ENCODE measurements around the gene POU6F2. TPM values are rescaled to one million over a fixed set of nuclear protein-coding genes. Genes with fewer than 3 reads are reported as not detected.
"Not testable (repeated sequence)": the region's sequence is repeated elsewhere in the genome, so short reads cannot be mapped to it uniquely, and the experiment has no call there.

The POU6F2 gene
- total RNA-seq, 4 donors from 2014 or later, result 0.31 to 0.66 TPM; not detected in 2

DNA sequence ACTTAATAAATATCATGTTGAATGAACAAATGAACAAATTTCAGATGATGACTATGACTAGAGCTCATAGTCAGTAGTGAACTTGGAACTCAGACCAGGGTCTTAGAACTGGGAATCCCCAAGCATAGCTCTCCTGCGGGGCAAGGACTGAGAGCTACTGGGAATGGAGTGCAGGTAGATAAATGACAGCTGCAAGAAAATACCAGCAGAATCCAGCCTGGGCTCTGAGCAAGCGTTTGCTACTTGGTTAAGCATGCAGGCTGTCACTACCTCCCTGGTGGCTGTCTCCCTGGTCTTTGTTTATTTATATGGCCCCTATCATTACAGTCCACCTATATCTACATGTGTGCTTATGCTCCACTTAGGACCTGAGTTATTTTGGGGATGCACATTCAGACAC, 208.4 kb downstream of the POU6F2 start:
- ATAC-seq, result no peak
- Histone ChIP-seq H3K27ac (no peak overlapping the region), H3K36me3 (no peaks in the 10 kb centered on the region), H3K9me3 (no peaks in the 10 kb centered on the region), H3K4me1 (no peaks in the 10 kb centered on the region), H3K27me3 (no peaks in the 10 kb centered on the region), H3K4me3 (no peak overlapping the region)
- WGBS, 2 donors (ENCODE audit: low coverage in 1 of 2), result 36 to 49% methylated on average over 2 of the region's 2 CpGs
- TF ChIP-seq POLR2A (IDR thresholded peaks at IDR 0.05), result no peak
- TF ChIP-seq, protein P1, sequence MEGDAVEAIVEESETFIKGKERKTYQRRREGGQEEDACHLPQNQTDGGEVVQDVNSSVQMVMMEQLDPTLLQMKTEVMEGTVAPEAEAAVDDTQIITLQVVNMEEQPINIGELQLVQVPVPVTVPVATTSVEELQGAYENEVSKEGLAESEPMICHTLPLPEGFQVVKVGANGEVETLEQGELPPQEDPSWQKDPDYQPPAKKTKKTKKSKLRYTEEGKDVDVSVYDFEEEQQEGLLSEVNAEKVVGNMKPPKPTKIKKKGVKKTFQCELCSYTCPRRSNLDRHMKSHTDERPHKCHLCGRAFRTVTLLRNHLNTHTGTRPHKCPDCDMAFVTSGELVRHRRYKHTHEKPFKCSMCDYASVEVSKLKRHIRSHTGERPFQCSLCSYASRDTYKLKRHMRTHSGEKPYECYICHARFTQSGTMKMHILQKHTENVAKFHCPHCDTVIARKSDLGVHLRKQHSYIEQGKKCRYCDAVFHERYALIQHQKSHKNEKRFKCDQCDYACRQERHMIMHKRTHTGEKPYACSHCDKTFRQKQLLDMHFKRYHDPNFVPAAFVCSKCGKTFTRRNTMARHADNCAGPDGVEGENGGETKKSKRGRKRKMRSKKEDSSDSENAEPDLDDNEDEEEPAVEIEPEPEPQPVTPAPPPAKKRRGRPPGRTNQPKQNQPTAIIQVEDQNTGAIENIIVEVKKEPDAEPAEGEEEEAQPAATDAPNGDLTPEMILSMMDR (IDR thresholded peaks at IDR 0.05), result no peak
- TF ChIP-seq POLR2AphosphoS5 (IDR thresholded peaks at IDR 0.05), result no peak
- no peak for TF ChIP-seq EP300 (IDR thresholded peaks at IDR 0.05)

DNA sequence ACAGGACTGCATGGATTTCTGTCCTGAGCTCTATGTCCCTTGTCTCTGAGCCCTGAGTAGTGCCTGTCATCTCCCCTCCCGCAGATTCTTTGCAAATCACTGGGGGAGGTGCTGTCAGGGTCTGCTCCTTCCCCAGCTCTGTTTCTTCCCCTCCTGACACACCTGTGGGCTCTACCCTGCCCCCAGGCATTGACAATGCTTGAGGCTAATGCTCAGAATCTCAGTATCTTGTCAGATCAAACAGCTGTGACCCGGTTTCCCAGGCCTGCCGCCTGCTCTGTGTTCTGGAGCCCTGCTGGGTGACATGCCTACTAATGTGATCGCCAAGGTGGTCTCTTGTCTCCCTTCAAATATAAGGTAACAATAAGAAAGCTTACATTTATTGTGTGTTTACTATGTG, 209.0 kb downstream of the POU6F2 start:
- no peak for ATAC-seq
- Histone ChIP-seq H3K9me3 (no peaks in the 10 kb centered on the region), H3K4me1 (no peaks in the 10 kb centered on the region), H3K27me3 (no peaks in the 10 kb centered on the region), H3K27ac (no peak overlapping the region), H3K36me3 (no peaks in the 10 kb centered on the region), H3K4me3 (no peak overlapping the region)
- TF ChIP-seq, protein P1 (IDR thresholded peaks at IDR 0.05), result no peak
- TF ChIP-seq EP300 (IDR thresholded peaks at IDR 0.05) (no peak), POLR2A (IDR thresholded peaks at IDR 0.05) (no peak), POLR2AphosphoS5 (IDR thresholded peaks at IDR 0.05) (no peak)
- 38 to 65% methylated on average over 4 of the region's 4 CpGs for WGBS, 2 donors (ENCODE audit: low coverage in 1 of 2)

DNA sequence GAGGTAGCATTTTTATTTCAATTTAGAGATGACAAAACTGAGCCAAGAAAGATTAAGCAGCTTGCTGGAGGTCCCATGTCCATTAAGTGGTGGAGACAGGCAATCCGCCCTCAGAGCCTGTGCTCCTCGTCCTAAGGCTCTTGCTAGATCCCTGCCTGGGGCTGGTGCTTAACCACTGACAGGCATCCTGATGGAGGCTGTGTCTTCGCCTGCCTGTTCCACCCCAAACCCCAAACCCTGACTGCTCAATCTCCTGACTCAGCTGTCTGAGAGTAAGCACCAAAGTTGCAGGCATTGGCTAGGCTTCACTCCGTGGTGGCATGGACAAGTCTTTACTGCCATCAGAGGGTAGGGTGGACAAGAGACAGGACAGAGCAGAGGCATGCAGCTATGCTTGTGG, 209.4 kb downstream of the POU6F2 start:
- TF ChIP-seq, protein P1 (IDR thresholded peaks at IDR 0.05), result no peak
- TF ChIP-seq EP300 (IDR thresholded peaks at IDR 0.05), result no peak
- no peak for TF ChIP-seq POLR2A (IDR thresholded peaks at IDR 0.05)
- no peak for TF ChIP-seq POLR2AphosphoS5 (IDR thresholded peaks at IDR 0.05)
- 31 to 37% methylated on average over 2 to 4 of the region's 4 CpGs for WGBS, 2 donors (ENCODE audit: low coverage in 1 of 2)
- no peak for ATAC-seq

DNA sequence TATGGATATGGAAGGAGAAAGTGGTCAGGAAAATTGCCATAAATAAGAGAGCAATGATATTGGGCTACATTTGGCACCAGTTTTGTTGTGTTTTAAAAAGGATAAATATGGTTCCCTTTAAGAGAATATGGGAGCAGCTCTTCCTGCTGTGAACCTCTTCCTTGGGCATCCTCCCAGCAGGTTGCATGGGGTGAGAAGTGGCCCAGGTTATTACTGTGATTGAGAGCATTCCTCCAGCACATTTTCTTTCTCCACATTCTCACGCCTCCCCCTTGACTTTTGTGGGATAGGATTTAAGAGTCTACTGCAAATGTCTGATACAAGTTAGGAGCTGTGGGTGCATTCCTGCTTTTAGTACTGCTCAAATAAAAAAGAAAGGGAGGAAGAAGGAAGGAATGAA, 214.8 kb downstream of the POU6F2 start:
- Histone ChIP-seq H3K27ac (no peak overlapping the region), H3K36me3 (no peaks in the 10 kb centered on the region), H3K27me3 (no peaks in the 10 kb centered on the region), H3K4me1 (no peaks in the 10 kb centered on the region), H3K9me3 (no peaks in the 10 kb centered on the region), H3K4me3 (no peak overlapping the region)
- ATAC-seq, result no peak
- TF ChIP-seq, protein P1 (IDR thresholded peaks at IDR 0.05), result no peak
- TF ChIP-seq EP300 (IDR thresholded peaks at IDR 0.05) (no peak), POLR2A (IDR thresholded peaks at IDR 0.05) (no peak), POLR2AphosphoS5 (IDR thresholded peaks at IDR 0.05) (no peak)
- WGBS, 2 donors (ENCODE audit: low coverage in 1 of 2), result 80 to 83% methylated on average over 1 of the region's 1 CpG

More for the DNA sequence above, 209.4 kb downstream of the POU6F2 start:
- H3K27me3 ChIP-seq, result no peaks in the 10 kb centered on the region
- no peak overlapping the region for H3K27ac ChIP-seq
- no peaks in the 10 kb centered on the region for H3K4me1 ChIP-seq
- no peak overlapping the region for H3K4me3 ChIP-seq
- H3K36me3 ChIP-seq, result no peaks in the 10 kb centered on the region
- H3K9me3 ChIP-seq, result no peaks in the 10 kb centered on the region

DNA sequence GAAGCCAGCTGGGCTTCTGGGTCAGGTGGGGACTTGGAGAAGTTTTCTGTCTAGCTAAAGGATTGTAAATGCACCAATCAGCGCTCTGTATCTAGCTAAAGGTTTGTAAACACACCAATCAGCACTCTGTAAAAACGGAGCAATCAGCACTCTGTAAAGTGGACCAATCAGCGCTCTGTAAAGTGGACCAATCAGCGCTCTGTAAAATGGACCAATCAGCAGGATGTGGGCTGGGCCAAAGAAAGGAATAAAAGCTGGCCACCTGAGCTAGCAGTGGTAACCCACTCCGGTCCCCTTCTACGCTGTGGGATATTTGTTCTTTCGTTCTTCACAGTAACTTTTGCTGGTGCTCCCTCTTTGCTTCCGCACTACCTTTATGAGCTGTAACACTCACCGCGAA, 216.7 kb downstream of the POU6F2 start:
- H3K9me3 ChIP-seq, H3K4me3 ChIP-seq, H3K36me3 ChIP-seq, ATAC-seq, H3K4me1 ChIP-seq, H3K27me3 ChIP-seq, H3K27ac ChIP-seq: not testable (repeated sequence)
- WGBS, 2 donors (ENCODE audit: low coverage in 1 of 2), result 100% methylated on average over 1 of the region's 10 CpGs; no CpG with 5 or more reads in 1 of the 2 donors
